GM12873 (cell line): ENCODE data around the gene NDUFB5.

Experiments used
- CTCF ChIP-seq: IDR thresholded peaks from 2 replicates; pipeline ENCODE4 v1.5.1; 2012; ENCODE audit warnings: low read depth, mild to moderate bottlenecking, moderate library complexity, low read length, control low read depth; ENCODE audit not compliant: insufficient read depth; ENCODE audit errors: missing control alignments

NDUFB5 gene

GRCh38 chr3:179658606-179659005 is 54.0 kb downstream of the NDUFB5 start:
- no peak for TF ChIP-seq CTCF

- TF ChIP-seq CTCF, result no peak
Measured at GRCh38 chr3:179660872-179661271, 56.3 kb downstream of the NDUFB5 start.

- TF ChIP-seq CTCF, result no peak
Measured at GRCh38 chr3:179661777-179662176, 57.2 kb downstream of the NDUFB5 start.

- no peak for TF ChIP-seq CTCF
Measured at GRCh38 chr3:179663093-179663492, 58.5 kb downstream of the NDUFB5 start.

GRCh38 chr3:179666030-179666429 is 61.4 kb downstream of the NDUFB5 start:
- no peak for TF ChIP-seq CTCF

- TF ChIP-seq CTCF, result no peak
Measured at GRCh38 chr3:179666436-179667035, 61.9 kb downstream of the NDUFB5 start.

- no peak for TF ChIP-seq CTCF
Measured at GRCh38 chr3:179668429-179668828, 63.8 kb downstream of the NDUFB5 start.
